LNCAP (cell line): ENCODE measurements around the gene TEX26.

Experiments used
- TF ChIP-seq, protein P1 (sequence below): fragments of 450-650 bp; IDR thresholded peaks from 2 replicates; pipeline ENCODE4 v1.5.1; 2017; ENCODE audit warnings: mild to moderate bottlenecking

Gene TEX26

DNA sequence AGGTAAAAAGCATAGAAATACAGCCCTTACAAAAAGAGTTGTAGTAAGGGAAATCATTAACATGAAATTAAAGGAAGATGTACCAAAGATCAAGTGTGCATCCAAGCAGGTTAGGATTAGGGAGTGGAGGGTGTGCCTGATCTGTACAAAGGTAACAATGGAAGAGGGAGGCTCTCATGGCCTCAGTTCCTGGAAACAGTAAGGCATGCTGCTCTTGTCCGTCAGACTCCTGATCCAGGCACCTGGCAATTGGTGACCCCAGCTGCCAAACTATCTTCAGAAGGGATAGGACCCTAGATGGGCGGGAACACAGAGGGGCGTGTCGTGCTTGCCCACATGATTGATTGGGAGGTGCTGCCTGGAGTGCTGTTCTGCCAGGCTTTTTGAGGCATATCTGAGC is 4.5 kb downstream of the TEX26 start:
- TF ChIP-seq, protein P1, sequence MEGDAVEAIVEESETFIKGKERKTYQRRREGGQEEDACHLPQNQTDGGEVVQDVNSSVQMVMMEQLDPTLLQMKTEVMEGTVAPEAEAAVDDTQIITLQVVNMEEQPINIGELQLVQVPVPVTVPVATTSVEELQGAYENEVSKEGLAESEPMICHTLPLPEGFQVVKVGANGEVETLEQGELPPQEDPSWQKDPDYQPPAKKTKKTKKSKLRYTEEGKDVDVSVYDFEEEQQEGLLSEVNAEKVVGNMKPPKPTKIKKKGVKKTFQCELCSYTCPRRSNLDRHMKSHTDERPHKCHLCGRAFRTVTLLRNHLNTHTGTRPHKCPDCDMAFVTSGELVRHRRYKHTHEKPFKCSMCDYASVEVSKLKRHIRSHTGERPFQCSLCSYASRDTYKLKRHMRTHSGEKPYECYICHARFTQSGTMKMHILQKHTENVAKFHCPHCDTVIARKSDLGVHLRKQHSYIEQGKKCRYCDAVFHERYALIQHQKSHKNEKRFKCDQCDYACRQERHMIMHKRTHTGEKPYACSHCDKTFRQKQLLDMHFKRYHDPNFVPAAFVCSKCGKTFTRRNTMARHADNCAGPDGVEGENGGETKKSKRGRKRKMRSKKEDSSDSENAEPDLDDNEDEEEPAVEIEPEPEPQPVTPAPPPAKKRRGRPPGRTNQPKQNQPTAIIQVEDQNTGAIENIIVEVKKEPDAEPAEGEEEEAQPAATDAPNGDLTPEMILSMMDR = no peak

- TF ChIP-seq, protein P1 = no peak
These were observed 11.4 kb downstream of the TEX26 start for GRCh38 chr13:30943881-30944280.

DNA sequence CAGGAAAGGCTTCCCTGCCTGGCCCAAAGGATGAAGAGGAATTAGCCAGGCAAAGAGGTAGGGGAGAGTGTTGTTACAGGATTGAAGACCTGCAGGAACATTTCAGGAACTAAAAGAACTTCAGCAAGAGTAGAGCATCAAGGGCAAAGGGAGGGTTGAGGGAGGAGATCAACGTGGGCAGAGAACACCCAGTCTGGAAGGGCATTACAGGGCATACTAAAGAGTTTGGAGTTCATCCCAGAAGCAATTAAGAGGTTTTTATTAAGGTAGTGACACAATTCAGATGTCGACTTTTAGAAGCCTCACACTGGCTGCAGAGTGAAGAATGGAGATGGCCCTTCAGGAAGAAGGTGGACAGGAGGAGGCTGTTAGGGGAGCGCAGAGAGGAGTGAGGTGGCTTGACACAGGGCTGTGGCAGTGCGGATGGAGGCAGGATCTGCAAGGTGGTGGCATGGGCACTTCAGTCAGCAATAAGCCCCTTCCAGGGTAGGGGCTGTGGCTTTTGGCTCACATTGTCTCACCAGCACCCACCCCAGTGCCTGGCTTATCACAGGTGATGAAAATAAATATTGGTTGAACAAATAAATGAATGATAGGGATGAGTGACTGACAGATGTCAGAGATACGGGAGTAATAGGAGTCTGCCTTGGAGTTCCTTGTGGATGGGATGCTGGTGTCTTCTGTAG is 24.9 kb downstream of the TEX26 start:
- TF ChIP-seq, protein P1 = no peak

DNA sequence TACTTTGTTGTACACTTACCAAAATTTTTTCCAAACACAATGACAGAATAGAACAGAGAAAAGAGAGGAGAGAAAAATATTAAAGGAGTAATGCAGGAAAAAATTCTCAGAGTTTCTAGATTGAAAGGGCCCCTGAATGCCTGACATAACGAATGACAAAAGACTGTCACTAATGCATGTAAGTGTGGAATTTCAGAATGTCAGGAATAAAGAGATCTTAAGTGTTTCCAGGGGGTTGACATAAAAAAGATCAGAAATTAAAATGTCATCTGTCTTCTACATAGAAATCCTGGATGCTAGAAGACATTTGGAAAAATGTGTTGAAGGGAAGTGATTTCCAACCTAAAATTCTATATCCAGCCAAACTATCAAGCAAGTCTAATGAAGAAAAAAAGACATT is 27.2 kb downstream of the TEX26 start:
- TF ChIP-seq, protein P1 = no peak

- TF ChIP-seq, protein P1 = no peak
These were observed 31.3 kb downstream of the TEX26 start for GRCh38 chr13:30963791-30964190.

DNA sequence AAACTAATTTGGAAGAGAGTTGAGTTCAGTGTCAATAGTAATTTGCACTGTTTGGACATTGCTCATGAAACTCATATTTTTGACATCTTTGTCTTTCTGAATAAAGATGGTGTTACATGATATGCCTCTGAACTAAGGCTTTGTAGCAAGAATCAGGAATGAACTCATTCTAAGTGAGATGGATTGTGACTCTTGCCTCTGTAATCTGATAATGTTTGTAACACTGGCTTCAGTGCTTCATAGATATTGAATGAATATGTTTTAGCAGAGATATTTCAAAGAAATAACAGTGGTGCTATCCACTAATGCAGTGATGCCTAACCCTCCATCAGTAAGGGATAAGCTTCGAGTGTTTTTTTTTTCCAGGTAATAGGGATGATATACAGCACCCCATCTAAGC is 32.9 kb downstream of the TEX26 start:
- TF ChIP-seq, protein P1 = no peak

DNA sequence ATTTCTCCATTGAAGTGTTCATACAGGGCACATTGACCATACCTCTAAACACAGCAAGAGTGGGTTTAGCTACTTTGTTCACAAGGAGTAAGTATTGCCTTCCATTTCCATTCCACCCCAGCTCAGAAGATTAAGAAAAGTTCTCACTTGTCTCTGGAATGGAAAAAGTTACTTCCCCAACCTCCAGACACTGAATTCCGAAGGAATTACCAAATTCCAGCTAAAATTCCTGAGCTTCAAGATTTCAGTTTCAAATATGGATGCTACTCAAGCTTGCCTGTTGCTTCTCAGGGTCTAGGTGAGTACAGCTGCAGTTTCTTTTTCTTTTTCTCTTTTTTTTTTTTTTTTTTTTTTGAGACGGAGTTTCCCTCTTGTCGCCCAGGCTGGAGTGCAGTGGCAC is 33.6 kb downstream of the TEX26 start:
- TF ChIP-seq, protein P1 = no peak

DNA sequence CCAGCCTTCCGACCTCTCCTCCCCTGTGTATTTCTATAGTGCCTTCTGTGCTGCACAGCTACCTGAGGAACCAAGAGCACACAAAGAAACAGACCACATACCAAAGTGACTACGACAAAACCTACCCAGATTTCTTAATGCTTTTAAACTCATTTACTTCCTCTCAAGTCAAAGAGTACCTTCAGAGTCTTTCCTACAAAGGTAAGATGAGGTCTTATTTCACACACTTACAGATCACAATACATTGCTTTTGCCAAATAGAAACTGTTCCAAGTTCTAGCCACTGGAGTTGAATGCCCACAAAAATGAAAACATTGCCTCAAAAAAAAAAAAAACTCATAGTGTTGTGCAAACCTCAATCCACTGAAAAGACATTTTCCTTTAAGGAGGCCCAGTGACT is 36.4 kb downstream of the TEX26 start:
- TF ChIP-seq, protein P1 = no peak
